ENCODE results near the gene TBC1D10B.

- TF ChIP-seq CTCF (IDR thresholded peaks at IDR 0.05; ENCODE audit: control extremely low read depth in 1 of 3, insufficient read depth in 1 of 3, low read depth in 1 of 3, low read length in 3 of 3) (no peak), SIN3A (conservative IDR thresholded peaks at IDR 0.05 in 1 of 2, IDR thresholded peaks at IDR 0.05 in 1 of 2; ENCODE audit: low read depth in 1 of 2, low read length in 2 of 2) (peak in 1 of 2 experiments; percentile 54; a peak in 1 of 4 replicates), GABPA (IDR thresholded peaks at IDR 0.05; ENCODE audit: borderline replicate concordance, insufficient read depth, low read length) (no peak), SAP30 (IDR thresholded peaks at IDR 0.05; ENCODE audit: insufficient read depth, insufficient replicate concordance, low read length) (no peak), CBX8 (IDR thresholded peaks at IDR 0.05; ENCODE audit: borderline replicate concordance, low read depth, low read length) (no peak), RBBP5 (IDR thresholded peaks at IDR 0.05; ENCODE audit: borderline replicate concordance, low read depth, low read length) (no peak; the same call in 1 of the 2 replicates), CHD1 (IDR thresholded peaks at IDR 0.05; ENCODE audit: low read depth, low read length) (no peak), POLR2A (IDR thresholded peaks at IDR 0.05; ENCODE audit: control extremely low read depth in 1 of 2, low read depth in 2 of 2, low read length in 2 of 2) (peak; percentile 65 to 92), HDAC2 (IDR thresholded peaks at IDR 0.05; ENCODE audit: borderline replicate concordance in 1 of 2, low read depth in 2 of 2, low read length in 2 of 2) (no peak), JUND (IDR thresholded peaks at IDR 0.05; ENCODE audit: low read length) (no peak), KDM1A (IDR thresholded peaks at IDR 0.05; ENCODE audit: borderline replicate concordance, low read length) (no peak), NANOG (IDR thresholded peaks at IDR 0.05; ENCODE audit: insufficient read depth, low read depth, low read length, poor library complexity, severe bottlenecking) (no peak)
Measured at GRCh38 chr16:30407102-30407803, 37.0 kb upstream of the TBC1D10B start, which contains the start of gene ZNF771.
